Fibroblast of skin of back (primary cell): ENCODE measurements around the gene CYB5D1.

Source experiments
- DNase-seq: peaks from one replicate; pipeline ENCODE4 v3.0.0-alpha.2; 2013

CYB5D1 gene

DNA sequence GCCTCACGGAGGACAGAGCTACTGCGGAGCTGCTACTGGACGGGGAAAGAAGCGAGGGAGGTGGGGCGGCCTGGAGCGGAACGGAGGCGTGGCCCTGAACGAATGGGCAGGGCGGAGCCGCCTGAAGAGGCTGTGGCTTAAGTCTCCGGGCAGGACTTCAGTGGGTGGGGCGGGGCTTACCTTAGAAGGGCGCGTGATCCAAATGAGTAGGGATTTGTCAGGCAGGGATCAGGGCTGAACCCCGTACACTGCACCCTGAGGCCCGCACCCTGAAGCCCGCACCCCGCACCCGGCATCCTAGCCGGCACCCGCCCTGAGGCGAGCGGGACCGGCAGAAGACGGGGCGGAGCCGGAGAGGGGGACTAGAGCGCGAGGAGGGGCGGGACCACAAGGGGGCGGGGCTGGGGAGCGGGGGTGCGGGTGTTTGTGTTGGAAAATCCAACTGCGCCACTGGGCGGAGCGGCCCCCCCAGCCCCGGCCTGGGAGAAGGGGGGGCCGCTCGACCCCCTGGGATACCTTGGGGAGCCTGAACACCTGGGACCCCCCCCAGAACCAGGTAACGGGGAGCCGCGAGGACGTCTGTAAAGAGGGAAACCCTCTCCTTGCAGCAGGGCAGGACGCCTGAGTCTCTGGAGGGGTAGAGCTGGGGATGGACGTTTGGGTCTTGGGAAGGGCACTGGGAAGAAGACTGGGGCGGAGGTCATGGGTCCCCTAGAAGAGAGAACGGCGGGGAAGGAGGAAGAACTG lies 23.8 kb upstream of the CYB5D1 start, which contains the start of gene KDM6B:
TSS of gene KDM6B (plus strand) at position 423 of the 747 bp plus-strand sequence. CDS start 11,338 bp downstream, outside the sequence.
- peak; percentile 90 for DNase-seq

- DNase-seq, result no peak
Measured at GRCh38 chr17:7834542-7834956, 23.3 kb upstream of the CYB5D1 start.

GRCh38 chr17:7834957-7835813 lies 22.6 kb upstream of the CYB5D1 start:
- peak; percentile 99 for DNase-seq

DNA sequence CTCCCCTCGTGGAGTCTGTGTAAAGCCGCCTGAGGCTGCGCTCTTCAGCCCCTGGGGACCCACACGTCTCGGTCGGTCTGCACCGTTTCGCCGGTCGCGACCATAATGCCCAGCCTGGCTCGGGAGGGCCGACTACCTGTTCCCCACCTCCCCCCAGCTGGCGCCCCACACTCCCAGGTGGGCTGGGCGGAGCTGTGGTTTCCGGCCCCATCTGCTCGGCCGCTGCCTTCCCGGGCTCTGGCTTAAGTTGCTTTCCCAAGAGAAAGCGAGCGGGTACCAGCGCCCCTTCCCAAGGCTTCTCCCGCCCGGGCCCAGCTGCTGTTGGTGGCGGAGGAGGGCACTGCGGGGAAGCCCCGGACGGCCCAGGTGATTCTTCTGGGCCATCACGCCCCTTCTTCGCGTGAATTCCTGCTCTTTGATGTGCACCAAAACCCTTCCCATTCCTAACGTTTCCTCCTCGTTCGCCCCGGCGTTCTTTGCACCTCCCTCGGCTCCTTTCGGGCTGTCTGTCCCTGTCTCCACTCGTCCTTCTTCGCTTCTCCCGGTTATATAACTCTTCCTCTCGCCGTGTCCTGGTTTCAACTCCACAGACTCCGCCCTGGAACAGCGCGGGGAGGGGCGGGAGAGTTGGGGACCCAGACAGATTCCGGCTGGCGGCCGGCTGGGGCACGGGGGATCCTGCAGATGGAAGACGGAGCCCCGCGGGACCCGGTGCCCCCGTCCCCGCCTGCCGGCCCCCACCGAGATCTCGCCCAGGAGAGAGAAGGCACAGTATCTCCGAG lies 21.8 kb upstream of the CYB5D1 start:
- peak; percentile 74 for DNase-seq

GRCh38 chr17:7836596-7837407 lies 21.0 kb upstream of the CYB5D1 start:
- DNase-seq, result peak; percentile 94

DNA sequence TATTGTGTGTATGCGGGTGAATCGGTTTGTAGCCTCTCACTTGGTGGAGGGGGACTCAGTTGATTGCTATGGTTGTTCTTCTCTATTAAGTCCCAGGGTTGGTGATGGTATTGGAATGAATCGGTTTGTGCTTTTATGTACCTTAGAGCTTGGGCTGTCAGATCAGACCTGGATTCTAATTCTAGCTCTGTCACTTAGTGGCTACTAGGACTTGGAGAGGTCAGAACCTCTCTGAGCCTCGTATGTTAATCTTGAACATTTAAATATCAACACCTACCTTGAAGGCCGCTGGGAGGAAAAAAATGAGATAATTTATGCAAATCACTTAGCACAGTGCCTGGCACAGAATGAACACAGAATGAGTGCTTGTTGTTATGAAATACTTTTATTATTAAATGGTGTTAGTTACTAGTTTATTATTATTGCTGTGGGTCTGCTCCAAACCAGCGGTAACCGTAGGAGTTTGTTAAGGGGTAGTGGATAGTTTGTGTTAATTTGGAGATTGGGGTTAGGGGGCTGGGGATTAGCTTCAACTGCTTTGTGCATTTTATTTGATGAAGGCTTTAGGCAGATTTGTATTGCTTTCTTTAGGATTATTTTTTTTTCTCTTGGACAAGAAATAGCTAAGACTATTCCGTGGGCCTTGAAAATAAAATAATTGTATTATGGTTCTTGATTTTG lies 20.3 kb upstream of the CYB5D1 start:
- no peak for DNase-seq

- DNase-seq, result peak; percentile 86
Measured at GRCh38 chr17:7838090-7839075, 19.4 kb upstream of the CYB5D1 start.

DNA sequence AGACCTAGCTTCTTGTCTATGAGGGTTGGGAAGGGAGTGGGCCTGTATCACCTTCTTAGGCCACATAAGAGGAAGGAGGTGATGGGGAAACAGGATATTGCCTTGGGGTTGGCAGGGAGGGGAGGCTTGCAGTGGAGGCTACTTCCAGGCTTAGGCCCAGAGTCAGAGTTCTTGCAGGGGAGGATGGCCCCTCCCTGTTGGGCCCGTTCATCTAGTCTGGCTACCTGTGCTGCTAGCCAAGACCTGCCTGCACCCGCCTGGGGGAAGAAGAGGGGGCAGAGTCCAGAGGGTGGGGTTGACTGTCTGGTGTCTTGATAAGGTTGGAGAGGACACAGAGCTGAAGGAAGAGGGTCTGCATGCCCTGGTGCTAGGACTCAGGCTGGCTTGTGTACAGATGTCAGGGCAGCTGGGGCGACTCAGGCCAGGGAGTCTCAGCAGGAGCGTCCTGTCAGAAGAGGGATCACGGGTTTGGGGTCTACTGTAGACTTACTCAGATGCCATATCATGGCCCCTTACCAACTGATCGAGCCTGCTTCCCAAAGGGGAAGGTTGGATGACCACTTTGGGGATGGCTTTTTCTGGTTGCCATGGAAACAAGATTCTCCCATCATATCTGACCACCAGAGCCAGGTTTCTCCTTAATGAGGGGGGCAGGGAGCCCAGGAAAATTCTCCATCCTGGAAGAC lies 18.5 kb upstream of the CYB5D1 start:
- DNase-seq, result no peak

DNA sequence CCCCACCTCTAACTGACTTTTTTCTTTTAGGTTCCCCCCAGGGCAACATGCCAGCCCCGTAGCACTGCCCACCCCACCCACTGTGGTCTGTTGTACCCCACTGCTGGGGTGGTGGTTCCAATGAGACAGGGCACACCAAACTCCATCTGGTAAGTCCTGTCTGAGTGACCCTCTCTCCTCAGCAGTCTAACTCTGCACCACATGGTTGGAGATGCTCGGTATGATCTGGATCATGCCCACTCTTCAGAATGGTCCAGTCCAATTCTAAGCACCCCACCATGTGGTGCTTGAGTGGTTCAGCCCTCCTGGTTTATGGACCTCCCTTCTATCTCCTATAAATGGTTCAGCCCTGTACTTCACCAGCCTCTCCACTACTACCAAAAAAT lies 17.9 kb upstream of the CYB5D1 start:
- DNase-seq, result peak; percentile 50

GRCh38 chr17:7840441-7840840 lies 17.4 kb upstream of the CYB5D1 start:
- no peak for DNase-seq

DNA sequence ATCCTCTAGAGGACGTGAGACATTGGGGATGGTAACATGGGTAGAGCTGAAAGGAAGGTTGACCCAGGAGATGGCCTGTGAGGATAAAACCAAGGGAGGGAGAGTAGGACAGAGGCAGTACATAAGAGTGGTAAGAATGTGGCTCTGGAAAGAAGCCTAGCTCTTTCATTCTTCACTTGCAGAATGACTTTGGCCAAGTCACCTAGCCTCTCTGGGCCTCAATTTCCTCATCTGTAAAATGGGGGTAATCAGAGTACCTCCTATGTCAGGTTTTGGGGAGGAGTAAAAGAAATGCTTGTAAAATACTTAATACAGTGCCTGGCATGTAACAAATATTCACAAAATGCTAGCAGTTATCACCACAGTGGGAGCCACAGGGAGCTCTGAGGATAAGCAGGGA lies 16.9 kb upstream of the CYB5D1 start:
- no peak for DNase-seq

DNA sequence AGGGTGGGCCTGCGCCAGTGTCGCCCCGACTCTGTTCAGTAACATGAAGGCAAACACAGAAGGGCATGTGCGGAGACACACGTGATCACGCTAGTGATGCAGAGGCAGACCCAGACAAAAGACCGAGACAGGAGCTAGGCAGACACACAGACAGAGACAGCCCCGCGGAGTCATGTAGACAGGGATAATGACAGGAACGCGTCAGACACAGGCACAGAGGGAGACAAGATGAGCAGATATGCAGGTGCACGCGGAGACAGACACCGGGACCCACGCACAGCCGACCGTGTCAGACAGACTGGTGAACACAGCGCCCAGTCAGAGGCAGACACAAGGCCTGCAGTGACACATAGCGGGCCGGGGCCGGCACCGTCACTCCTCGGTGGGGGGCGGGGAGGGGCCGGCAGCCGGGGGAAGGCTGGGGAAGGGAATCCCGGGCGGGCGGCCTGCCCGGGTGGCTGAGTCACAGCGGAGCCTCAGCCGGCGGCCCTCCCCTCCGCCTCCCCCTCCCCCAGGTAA lies 16.3 kb upstream of the CYB5D1 start:
- peak; percentile 94 for DNase-seq

- peak; percentile 86 for DNase-seq
Measured at GRCh38 chr17:7841915-7842379, 15.9 kb upstream of the CYB5D1 start.

DNA sequence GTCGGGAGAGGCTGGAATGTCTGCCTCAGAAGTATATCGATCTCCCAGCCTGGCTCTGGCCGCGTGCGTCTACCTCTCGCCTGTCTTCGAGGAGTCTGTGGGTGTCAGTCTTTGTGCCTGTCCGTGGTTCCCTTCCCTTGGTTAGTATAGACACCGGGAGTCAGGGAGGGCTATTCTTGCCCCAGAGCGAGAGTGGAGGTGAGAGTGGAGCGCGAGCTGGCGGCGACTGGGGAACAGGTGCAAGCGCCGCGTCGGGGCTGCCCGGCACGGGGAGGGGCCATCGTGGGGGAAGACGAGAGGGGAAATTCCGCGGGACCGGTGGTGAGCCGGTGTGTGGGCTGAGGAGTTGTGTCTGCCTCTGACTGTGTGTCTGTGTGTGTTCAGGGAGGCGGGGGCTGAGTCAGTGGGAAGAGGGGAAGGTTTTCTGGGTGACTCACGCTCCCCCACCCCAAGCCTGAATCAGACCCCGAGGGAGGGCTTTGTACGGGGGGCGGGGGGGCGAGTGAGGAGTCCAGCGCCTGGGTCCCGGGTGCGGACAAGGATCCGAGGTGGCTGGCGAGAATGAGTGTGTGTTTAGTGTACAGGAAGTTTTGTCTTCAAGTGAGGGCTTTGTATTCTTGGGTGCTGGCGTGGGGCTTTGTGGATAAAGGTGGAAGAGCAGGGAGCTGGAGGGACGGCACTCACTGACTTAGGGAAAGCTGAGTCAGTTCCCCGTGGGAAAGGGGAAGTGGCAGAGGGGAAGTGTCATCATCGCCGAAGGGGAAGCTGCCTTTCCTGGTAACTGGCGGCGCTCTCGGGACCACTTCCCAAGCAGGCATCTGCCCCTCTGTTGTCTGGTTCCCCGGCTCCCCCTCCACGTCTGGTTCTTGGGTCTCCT lies 15.2 kb upstream of the CYB5D1 start:
- DNase-seq, result peak; percentile 97

GRCh38 chr17:7843257-7843535 lies 14.6 kb upstream of the CYB5D1 start:
- DNase-seq, result no peak

DNA sequence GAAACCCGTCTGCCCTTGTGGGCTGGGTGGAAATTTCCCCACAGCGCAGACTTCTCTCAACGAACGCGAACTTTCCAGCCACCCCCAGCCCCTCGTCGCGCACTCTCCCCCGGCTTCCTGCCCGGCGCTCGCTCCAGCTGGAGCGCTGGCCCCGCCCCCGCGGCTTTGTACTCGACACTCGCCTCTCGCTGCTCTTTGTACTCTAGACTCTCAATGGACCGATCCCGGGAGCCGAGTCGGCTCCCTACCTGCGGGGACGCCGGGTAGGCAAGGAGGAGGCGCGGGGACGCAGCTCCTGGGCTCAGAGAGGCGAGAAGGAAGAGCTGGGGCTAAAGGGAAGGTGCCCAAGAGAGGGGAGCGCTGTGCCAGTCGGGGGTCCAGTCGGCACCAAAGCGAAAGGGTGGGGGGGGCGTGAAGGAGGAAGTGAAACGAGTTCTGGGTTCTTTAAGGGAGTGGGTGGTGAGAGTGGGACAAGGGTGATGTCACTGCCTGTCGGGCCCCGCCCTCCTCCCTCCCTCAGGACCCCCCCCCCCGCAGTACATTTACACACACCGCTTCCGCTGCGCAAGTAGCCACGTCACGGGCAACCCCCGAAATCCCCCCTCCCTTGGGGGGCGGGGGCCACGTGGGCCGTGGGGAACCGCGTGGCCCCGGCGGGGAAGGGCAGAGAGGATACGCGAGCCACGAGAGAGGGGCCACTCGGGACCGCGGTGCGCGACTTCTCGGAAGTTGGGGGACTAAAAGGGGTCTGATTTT lies 14.1 kb upstream of the CYB5D1 start:
- peak; percentile 80 for DNase-seq
